NCI-H2107 treated with DMSO at 0.1 percent for 48 hours (cell line): ENCODE data around the gene CKMT2.
"Not testable (repeated sequence)": the region's sequence is repeated elsewhere in the genome, so short reads cannot be mapped to it uniquely, and the experiment has no call there.

ENCODE experiments used
- DNase-seq: peaks from one replicate; lab custom pipeline; 2025; ENCODE audit not compliant: unreplicated experiment; lab: John Stamatoyannopoulos, UW

CKMT2 gene

GRCh38 chr5:81249240-81249639, 16.1 kb downstream of the CKMT2 start:
- no peak for DNase-seq

- DNase-seq = no peak
These were observed 16.9 kb downstream of the CKMT2 start for GRCh38 chr5:81250004-81250403.

GRCh38 chr5:81251922-81252321, 18.8 kb downstream of the CKMT2 start:
- DNase-seq = no peak

GRCh38 chr5:81252904-81253303, 19.8 kb downstream of the CKMT2 start:
- DNase-seq = no peak

GRCh38 chr5:81253875-81254274, 20.8 kb downstream of the CKMT2 start:
- DNase-seq = no peak

- DNase-seq = no peak
These were observed 21.9 kb downstream of the CKMT2 start for GRCh38 chr5:81254886-81255559.

- no peak for DNase-seq
These were observed 23.6 kb downstream of the CKMT2 start for GRCh38 chr5:81256766-81257165.

GRCh38 chr5:81262796-81263195, 29.7 kb downstream of the CKMT2 start:
- not testable (repeated sequence) for DNase-seq

GRCh38 chr5:81265101-81265500, 32.0 kb downstream of the CKMT2 start:
- DNase-seq = no peak

- no peak for DNase-seq
These were observed 35.5 kb downstream of the CKMT2 start for GRCh38 chr5:81268521-81269196.

- DNase-seq = no peak
These were observed 36.8 kb downstream of the CKMT2 start for GRCh38 chr5:81269751-81270393.

- DNase-seq = peak; percentile 53
These were observed 37.4 kb downstream of the CKMT2 start for GRCh38 chr5:81270394-81271027.

- DNase-seq = no peak
These were observed 50.9 kb downstream of the CKMT2 start for GRCh38 chr5:81283976-81284375.

GRCh38 chr5:81286059-81286617, 53.0 kb downstream of the CKMT2 start:
- DNase-seq = no peak

- no peak for DNase-seq
These were observed 54.9 kb downstream of the CKMT2 start for GRCh38 chr5:81288021-81288433.

GRCh38 chr5:81290146-81290545, 57.0 kb downstream of the CKMT2 start:
- DNase-seq = no peak

GRCh38 chr5:81292130-81292529, 59.0 kb downstream of the CKMT2 start:
- no peak for DNase-seq

GRCh38 chr5:81294021-81294420, 60.9 kb downstream of the CKMT2 start:
- not testable (repeated sequence) for DNase-seq

- no peak for DNase-seq
These were observed 64.4 kb downstream of the CKMT2 start for GRCh38 chr5:81297531-81297930.

GRCh38 chr5:81300921-81301270, 67.8 kb downstream of the CKMT2 start:
- DNase-seq = no peak

GRCh38 chr5:81301271-81302015, 68.3 kb downstream of the CKMT2 start, which contains the start of gene ZCCHC9:
TSS of gene ZCCHC9 (plus strand) at chr5:81301587. CDS start at chr5:81304758, 3,171 bp downstream.
- peak; percentile 30 for DNase-seq
